ENCODE results near the gene SP9. TPM values are rescaled to one million over a fixed set of nuclear protein-coding genes. Genes with fewer than 3 reads are reported as not detected.

The SP9 gene
- total and polyA plus RNA-seq, 4 donors = not detected

DNA sequence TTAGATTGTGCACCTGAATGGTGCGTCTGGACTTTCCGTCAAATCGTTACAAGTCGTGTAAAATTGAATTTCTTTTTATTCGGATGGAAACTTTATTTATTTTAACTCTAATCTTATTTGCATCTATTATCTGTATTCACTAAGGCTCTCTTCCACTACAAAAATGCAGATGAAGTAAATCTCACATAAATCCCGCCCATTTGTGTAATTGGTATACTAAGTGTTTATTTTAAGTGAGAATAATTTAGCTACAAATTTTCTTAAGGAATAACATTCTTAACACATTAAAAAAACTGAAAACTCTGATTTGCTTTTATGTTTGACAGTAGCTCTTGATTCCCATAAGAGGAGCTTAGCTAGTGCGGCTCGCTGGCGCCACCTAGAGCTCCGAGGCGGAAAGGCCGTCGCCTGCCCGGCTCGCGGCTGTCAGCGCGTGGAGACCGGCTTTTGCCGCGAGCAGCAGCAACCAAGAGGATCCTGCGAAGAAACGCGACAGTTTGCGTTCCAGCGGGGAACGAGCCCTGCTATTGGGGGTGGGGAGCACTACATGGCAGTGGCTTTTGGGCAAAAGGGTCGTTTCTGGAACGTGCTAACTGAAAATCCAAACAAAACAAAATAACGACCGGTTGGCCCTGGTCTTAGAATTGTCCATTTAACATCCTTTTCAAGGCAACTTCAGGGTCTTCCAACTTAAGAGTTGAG lies 6.7 kb downstream of the SP9 start:
- H3K9me3 ChIP-seq (ENCODE audit: control insufficient read depth in 4 of 4, insufficient read depth in 3 of 4, low read length in 3 of 4) = peaks cover 0 to 4% (median 0%) of the 10 kb centered on the region in 4 donors
- H3K9ac ChIP-seq (ENCODE audit: insufficient read depth in 1 of 2, low read length in 2 of 2) = no peak overlapping the region
- H3K36me3 ChIP-seq (ENCODE audit: control insufficient read depth in 4 of 4, insufficient read depth in 4 of 4, low read length in 4 of 4) = no peaks in the 10 kb centered on the region
- WGBS, 2 donors = 1 to 2% methylated on average over 31 of the region's 31 CpGs
- ATAC-seq (ENCODE audit: insufficient read depth, low FRiP score) (peak; percentile 90), DNase-seq (peak; percentile 88 to 94 (median 92))
- TF ChIP-seq, protein P1, sequence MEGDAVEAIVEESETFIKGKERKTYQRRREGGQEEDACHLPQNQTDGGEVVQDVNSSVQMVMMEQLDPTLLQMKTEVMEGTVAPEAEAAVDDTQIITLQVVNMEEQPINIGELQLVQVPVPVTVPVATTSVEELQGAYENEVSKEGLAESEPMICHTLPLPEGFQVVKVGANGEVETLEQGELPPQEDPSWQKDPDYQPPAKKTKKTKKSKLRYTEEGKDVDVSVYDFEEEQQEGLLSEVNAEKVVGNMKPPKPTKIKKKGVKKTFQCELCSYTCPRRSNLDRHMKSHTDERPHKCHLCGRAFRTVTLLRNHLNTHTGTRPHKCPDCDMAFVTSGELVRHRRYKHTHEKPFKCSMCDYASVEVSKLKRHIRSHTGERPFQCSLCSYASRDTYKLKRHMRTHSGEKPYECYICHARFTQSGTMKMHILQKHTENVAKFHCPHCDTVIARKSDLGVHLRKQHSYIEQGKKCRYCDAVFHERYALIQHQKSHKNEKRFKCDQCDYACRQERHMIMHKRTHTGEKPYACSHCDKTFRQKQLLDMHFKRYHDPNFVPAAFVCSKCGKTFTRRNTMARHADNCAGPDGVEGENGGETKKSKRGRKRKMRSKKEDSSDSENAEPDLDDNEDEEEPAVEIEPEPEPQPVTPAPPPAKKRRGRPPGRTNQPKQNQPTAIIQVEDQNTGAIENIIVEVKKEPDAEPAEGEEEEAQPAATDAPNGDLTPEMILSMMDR (IDR thresholded peaks at IDR 0.05; ENCODE audit: control extremely low read depth, extremely low read depth) = peak; percentile 93
- peaks cover 20 to 76% (median 75%) of the 10 kb centered on the region in 3 donors for H3K27me3 ChIP-seq (ENCODE audit: control insufficient read depth in 3 of 3, insufficient read depth in 3 of 3, low read length in 2 of 3)
- H3K4me3 ChIP-seq = no peak overlapping the region
- H3K27ac ChIP-seq (ENCODE audit: low read depth in 1 of 2, low read length in 1 of 2) = no peak overlapping the region
- peaks cover 0 to 25% (median 0%) of the 10 kb centered on the region in 5 donors for H3K4me1 ChIP-seq (ENCODE audit: control insufficient read depth in 5 of 5, insufficient read depth in 5 of 5, low read length in 5 of 5)

DNA sequence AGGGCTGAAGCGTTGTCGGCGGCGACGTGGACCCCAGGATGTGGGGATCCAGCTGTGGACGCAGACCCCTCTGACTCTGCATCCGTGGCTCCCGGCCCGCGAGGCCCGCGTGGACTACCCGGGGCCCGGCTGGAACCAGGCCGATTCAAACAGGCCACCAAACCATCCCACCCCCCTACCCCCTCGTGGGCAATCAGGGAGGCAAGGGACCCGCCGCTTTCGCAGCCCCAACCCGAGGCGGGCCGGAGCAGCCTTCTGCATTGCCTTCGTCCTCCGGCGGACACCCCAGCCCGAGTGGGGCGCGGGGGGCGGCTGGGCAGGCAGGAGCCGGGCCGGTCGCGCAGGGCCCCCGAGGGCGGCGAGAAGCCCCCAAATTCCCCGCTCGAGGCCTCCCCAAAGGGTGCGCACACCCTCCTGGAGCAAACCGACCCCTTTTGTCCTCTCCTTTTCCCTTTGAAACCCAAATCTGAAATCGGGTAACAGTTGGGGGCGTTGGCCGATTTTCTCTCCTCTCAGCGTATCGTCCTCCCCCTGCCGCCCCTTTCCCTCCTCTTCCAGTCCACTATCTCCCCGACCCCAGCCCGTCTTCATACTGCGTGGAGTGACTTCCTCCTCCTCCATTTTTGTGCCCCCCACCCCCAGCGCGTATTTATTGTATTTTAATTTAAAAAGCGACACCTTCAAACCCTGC lies 7.4 kb downstream of the SP9 start:
- 3 to 6% methylated on average over 36 to 52 of the region's 52 CpGs for WGBS, 2 donors
- DNase-seq = no peak
- H3K27me3 ChIP-seq (ENCODE audit: control insufficient read depth in 3 of 3, insufficient read depth in 3 of 3, low read length in 2 of 3) = peaks cover 20 to 74% (median 72%) of the 10 kb centered on the region in 3 donors
- TF ChIP-seq, protein P1 (IDR thresholded peaks at IDR 0.05; ENCODE audit: control extremely low read depth, extremely low read depth) = no peak
- H3K4me1 ChIP-seq (ENCODE audit: control insufficient read depth in 5 of 5, insufficient read depth in 5 of 5, low read length in 5 of 5) = peaks cover 0 to 20% (median 0%) of the 10 kb centered on the region in 5 donors
- no peak overlapping the region for H3K4me3 ChIP-seq
- H3K9ac ChIP-seq (ENCODE audit: insufficient read depth in 1 of 2, low read length in 2 of 2) = no peak overlapping the region
- H3K36me3 ChIP-seq (ENCODE audit: control insufficient read depth in 4 of 4, insufficient read depth in 4 of 4, low read length in 4 of 4) = no peaks in the 10 kb centered on the region
- no peak overlapping the region for H3K27ac ChIP-seq (ENCODE audit: low read depth in 1 of 2, low read length in 1 of 2)
- H3K9me3 ChIP-seq (ENCODE audit: control insufficient read depth in 4 of 4, insufficient read depth in 3 of 4, low read length in 3 of 4) = peaks cover 0 to 4% (median 0%) of the 10 kb centered on the region in 4 donors
- peak; percentile 30 for ATAC-seq (ENCODE audit: insufficient read depth, low FRiP score)

DNA sequence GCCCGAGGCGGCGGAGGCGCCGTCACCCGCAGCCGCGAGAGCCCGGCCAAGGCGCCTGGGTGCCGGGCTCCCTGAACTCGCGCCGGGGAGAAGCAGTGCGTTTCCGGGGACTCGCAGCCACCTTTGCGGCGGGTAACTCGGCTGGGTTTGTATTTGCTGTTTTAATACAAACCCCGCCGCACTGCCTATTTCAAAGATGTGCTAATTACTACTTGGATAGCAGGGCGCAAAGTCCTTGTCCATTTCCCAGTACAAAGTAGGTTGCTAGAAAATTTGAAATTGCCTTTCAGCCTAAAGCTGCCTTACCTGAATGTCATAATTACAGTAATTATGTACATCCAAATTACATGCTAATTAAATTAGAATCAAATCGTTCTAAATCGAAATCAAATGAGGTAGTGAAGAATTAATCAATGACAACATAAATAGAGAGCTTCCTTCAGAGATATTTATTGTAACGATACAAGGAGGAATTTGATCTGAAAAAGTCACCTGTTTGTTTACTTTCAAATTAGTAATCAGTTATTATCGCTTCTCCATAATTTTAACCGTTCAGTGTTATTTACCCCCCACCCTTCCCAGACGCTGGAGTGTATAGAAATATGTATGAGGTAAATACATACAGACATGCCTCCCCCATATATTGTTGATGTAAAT lies 8.1 kb downstream of the SP9 start:
- Histone ChIP-seq H3K27me3 (ENCODE audit: control insufficient read depth in 3 of 3, insufficient read depth in 3 of 3, low read length in 2 of 3) (peaks cover 20 to 70% (median 68%) of the 10 kb centered on the region in 3 donors), H3K4me1 (ENCODE audit: control insufficient read depth in 5 of 5, insufficient read depth in 5 of 5, low read length in 5 of 5) (peaks cover 0 to 17% (median 0%) of the 10 kb centered on the region in 5 donors), H3K9me3 (ENCODE audit: control insufficient read depth in 4 of 4, insufficient read depth in 3 of 4, low read length in 3 of 4) (peaks cover 0 to 4% (median 0%) of the 10 kb centered on the region in 4 donors), H3K36me3 (ENCODE audit: control insufficient read depth in 4 of 4, insufficient read depth in 4 of 4, low read length in 4 of 4) (peaks cover 0 to 2% (median 1%) of the 10 kb centered on the region in 4 donors), H3K9ac (ENCODE audit: insufficient read depth in 1 of 2, low read length in 2 of 2) (no peak overlapping the region), H3K27ac (ENCODE audit: low read depth in 1 of 2, low read length in 1 of 2) (no peak overlapping the region), H3K4me3 (no peak overlapping the region)
- DNase-seq (peak; percentile 19 to 41 (median 20)), ATAC-seq (ENCODE audit: insufficient read depth, low FRiP score) (no peak)
- TF ChIP-seq, protein P1 (IDR thresholded peaks at IDR 0.05; ENCODE audit: control extremely low read depth, extremely low read depth) = no peak
- 6 to 12% methylated on average over 29 of the region's 29 CpGs for WGBS, 2 donors

Data from lung (tissue), 12 donors.